NCI-H2227 (cell line): ENCODE results near the gene AGR3.

Experiments used
- DNase-seq: peaks from one replicate; lab custom pipeline; 2025; ENCODE audit not compliant: unreplicated experiment; lab: John Stamatoyannopoulos, UW

AGR3 gene

DNA sequence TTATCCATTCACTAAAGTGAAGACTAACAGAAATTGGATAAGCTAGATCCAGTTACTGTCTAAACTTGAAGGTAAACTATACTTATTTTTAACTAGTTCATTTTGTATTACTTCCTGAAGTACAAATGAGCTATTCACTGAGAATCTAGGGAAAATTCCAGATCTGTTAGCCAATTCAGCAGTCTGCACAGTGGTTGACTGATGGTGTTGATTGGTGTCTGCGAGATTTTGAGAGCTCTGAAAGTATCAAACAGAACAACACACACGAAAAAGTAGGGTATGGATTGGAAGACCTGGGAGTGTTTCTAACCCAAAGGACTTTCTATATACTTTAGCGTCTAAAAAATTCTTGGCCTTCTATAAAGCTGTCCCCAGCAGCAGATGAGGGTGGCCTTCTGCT lies 43.4 kb downstream of the AGR3 start:
- DNase-seq: no peak

DNA sequence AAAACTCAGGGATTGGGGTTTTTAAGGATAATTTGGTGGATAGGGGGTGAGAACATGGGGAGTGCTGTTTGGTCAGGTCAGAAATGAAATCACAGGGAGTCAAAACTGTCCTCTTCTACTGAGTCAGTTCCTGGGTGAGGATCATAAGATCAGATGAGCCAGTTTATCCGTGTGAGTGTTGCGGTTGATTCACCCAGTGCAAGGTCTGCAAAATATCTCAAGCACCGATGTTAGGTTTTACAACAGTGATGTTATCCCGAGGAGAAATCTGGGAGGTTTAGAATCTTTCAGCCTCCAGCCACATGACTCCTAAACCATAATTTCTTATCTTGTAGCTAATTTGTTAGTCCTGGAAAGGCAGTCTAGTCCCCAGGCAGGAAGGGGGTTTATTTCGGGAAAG lies 45.3 kb downstream of the AGR3 start:
- DNase-seq: no peak

DNA sequence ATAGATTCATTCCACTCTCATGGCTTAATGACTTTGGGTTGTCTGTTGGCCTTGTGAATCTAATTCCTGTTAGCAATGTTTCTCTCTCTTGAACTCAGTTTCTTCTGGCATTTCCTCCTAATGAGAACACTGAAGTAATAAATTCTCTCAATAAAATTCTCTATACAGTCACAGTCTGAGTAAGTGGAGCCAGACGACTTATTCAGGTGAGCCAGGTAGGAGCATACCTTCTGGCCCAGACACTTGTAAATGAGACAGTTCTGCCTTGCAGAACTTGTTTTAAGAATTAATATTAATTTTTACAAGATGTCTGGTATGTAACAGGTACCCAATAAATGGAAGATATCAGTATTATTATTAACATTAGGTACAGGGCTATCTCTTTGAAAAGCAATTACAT lies 48.4 kb downstream of the AGR3 start:
- no peak for DNase-seq

DNA sequence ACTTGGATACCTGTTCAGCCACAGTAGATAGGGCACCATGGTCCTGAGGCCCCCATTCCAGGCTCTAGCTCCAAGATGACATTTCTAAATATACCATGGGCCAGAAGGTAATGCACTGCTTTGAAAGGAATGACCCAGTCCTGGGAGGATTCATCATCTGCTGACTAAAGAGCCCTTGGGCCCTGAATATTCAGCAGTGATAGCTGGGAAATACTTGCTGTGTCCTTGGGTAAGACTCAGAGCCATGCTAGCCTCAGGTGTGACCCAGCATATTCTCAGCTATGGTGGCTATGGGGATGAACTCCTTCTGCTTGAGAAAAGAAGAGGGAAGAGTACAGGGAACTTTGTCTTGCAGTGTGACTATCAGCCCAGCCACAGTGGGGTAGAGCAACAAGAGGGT lies 55.7 kb downstream of the AGR3 start:
- DNase-seq: no peak

DNA sequence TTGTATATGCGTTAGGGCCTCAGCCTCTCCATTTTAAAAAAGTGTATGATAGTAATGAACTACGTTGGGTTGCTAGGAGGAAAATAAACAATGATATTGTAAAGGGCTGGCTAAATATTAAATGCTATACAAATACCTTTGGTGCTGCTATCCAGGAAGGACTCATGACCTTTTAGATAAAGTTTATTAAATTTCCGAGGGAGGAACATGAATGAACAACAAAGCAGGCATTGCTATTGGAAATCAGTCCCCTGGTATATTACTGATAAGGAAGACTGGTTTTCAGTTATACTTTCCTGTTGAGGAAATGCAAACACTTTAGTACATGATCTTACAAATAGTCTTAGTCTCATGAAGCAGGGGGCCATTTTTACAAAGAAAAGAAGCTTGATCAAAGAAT lies 59.8 kb downstream of the AGR3 start:
- DNase-seq: no peak

DNA sequence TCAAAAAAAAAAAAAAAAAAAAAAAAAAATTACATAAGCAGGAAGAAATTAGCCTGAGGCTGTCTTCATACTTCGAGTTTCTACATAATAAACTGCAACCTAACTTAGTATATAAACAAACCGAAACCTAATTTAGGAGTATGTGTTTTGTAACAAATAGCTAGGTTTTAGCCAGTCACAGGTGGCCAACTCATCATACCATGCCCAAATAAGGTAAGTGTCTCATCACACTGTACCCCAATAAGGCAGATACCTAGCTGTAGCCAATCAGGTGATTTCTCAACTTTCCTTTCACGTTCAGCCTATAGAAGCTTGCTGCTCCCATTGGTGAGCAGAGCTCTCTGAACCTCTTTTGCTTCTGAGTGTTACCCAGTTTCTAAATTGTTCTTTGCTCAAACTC lies 63.1 kb downstream of the AGR3 start:
- DNase-seq: no peak

DNA sequence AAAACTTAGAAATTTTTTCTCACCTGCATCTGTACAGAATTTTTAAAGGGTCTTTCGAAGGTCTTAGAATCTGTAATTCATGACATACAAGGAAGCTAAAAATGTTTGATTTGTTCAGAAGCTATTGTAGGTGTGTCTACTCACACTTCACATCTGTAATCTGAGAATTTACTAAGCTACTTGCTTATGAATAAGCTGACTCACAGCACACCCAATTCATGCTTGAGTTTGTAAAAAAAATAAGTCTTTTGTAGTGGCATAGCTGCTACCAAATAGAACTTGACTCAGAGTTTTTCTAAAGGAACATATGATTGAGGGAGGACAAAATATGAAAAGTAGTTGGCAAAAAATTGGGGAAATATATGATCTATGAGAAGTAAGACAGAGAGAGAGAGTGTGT lies 64.2 kb downstream of the AGR3 start:
- no peak for DNase-seq

DNA sequence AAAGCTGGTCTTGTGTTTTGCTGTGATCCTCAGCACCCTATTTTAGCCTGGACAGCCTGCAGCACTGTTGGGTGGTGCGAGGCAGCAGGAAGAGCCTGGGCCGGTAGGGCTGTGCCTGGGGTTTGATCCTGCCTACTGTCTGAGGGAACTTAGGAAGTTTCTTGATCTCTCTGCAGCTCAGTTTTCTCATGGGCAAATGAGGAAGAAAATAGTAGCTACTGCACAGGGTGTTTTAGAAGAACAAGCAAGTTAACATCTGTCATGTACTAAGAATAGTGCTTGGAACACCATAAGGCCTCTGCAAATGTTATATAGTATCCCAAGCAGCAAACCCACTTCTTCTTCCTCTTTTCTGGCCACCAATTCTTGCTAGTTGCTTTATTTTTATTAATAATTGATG lies 65.0 kb downstream of the AGR3 start:
- no peak for DNase-seq

DNA sequence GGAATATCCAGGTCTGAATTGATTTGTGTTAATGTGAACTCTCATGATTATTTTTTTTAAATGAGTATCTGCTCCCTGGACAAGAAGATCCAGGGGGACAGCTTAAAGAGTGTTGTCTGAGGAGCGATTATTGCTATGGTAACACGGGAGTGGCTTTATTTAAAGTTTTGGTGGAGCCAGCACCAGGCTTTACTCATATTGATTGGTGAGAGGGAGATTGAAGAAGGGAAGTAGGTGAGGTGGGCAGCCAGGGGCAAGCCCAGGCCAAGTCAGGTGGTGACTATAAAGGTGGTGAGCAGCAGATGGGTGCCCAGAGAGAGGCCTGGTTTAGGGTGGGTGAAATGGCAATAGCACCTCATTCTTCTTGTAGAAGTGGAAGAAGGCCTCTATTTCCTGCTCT lies 66.8 kb downstream of the AGR3 start:
- no peak for DNase-seq

DNA sequence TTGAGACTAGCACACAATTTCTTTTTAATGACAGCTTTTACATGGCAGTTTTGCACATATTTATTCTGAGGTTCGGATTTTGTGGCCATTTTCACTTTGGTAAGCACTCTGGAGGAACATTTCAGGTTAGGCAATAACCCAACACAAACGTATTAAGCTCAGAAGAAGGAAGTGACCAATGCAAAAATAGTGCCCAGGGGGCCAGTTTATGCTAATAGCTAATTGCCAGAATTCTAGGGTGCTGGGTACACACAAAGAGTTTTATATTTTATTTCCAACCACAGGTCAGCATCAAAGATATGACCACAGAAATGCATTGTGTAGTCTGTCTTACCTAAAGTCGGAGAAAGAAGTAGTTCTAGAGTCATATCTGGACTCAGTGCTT lies 68.6 kb downstream of the AGR3 start:
- no peak for DNase-seq

DNA sequence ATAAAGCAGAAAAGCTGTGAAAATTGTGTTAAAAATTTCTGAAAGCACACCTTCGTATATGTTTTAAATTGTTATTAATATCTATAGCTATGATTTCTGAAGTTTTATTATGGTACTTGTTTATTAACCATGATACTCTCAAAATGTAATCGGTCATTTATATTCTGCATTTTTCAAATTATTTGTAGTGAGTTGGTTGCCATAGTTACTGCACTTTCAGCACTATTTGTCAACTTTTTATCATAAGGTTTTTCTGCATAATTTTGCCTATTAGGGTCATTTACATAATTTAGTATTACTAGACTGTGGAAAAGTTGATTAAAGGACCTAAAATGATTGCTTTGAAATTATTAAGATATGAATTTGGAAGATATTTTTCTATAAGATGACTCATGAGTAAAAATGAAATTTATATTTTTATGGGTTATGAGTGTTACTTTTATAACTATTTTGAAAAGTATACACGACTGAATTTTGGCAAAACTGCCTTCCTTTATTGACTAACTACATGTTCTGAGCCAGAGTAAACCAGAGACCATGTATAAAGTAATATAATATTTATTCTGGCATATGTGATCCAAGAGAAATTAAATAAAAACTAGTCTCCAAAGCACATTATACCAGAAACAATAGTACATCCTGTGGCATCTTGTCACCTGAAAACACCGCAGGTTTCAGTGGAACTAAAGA lies 69.1 kb downstream of the AGR3 start:
- no peak for DNase-seq

DNA sequence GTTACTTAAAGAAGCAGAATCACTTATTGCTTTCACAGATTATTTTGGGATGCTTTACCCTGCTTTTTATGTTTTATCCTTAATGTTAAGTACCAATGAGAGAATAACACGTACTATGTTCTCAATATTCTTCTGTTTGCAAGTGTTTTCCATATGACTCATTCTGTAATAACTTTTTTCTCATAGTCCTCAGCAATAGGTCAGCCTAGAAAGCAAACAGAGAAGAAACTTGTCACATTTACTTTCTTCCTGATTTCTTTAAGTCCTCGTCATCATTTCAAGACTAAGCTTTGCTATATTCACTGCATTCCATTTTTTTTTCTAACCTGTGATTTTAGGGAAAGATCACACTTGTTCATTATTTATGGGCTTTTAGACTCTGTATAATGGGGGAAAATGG lies 70.2 kb downstream of the AGR3 start:
- DNase-seq: no peak

DNA sequence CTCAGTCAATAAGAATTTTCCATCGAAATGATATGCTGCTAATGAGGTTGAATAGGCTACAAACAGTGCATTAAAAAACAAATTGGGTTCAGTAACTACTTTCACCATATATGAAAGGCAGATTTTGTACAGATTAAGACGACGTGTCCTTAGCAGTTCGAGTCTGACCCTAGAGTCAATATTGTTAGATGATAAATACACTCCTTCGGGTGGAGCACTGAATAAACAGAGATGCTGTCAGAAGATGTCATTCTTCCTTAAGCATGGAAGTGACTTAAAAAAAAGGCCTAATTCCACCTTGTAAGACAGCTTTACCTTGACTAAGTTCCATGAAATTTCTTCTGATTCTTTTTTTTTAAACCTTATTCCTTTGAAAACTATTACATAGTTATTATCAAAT lies 71.2 kb downstream of the AGR3 start:
- DNase-seq: no peak

DNA sequence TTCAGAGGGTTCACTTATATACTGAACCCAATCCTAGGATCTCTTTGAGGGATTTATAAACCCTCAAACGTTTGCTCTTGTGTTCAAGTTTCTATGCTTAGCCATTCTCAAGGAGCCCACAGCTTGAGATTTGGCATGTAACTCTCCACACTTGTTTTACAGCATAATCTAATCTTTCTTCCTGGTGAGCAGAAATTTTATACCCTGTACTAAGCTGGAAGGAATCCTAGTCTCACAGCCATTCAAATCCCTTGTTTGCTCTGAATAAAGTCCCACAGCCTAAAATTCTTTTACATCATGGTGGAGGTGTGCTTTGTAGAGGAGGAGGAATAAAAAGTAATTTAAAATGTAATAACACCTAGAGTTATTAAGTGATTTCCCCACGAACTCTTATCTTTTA lies 71.7 kb downstream of the AGR3 start:
- DNase-seq: no peak
